ENCODE measurements around the gene SRGAP3. TPM values are rescaled to one million over a fixed set of nuclear protein-coding genes. Genes with fewer than 3 reads are reported as not detected.

SRGAP3 gene
- total RNA-seq, 2 experiments from 2014 or later = 1.2 to 1.3 TPM

GRCh38 chr3:9080163-9080562 is 169.3 kb downstream of the SRGAP3 start:
- H3K4me1 Mint-ChIP-seq = peaks cover 6% of the 10 kb centered on the region
- no peak for DNase-seq
- no peak overlapping the region for H3K4me3 Mint-ChIP-seq
- no peak overlapping the region for H3K27ac Mint-ChIP-seq
- no peaks in the 10 kb centered on the region for H3K36me3 Mint-ChIP-seq
- H3K27me3 Mint-ChIP-seq = no peaks in the 10 kb centered on the region
- H3K9me3 Mint-ChIP-seq = no peaks in the 10 kb centered on the region

- Mint-ChIP-seq H3K27ac (no peak overlapping the region), H3K36me3 (no peaks in the 10 kb centered on the region), H3K27me3 (no peaks in the 10 kb centered on the region), H3K4me1 (peaks cover 6% of the 10 kb centered on the region), H3K9me3 (no peaks in the 10 kb centered on the region), H3K4me3 (no peak overlapping the region)
- DNase-seq = no peak
Observed at GRCh38 chr3:9079676-9080075, 169.8 kb downstream of the SRGAP3 start.

GRCh38 chr3:9078561-9079240 is 170.7 kb downstream of the SRGAP3 start:
- Mint-ChIP-seq H3K4me3 (no peak overlapping the region), H3K27me3 (no peaks in the 10 kb centered on the region), H3K9me3 (no peaks in the 10 kb centered on the region), H3K4me1 (peaks cover 6% of the 10 kb centered on the region), H3K27ac (no peak overlapping the region), H3K36me3 (no peaks in the 10 kb centered on the region)
- DNase-seq = no peak

GRCh38 chr3:9077029-9077428 is 172.4 kb downstream of the SRGAP3 start:
- H3K4me3 Mint-ChIP-seq = no peak overlapping the region
- no peak overlapping the region for H3K27ac Mint-ChIP-seq
- DNase-seq = no peak
- H3K4me1 Mint-ChIP-seq = peaks cover 6% of the 10 kb centered on the region
- H3K27me3 Mint-ChIP-seq = no peaks in the 10 kb centered on the region
- H3K9me3 Mint-ChIP-seq = no peaks in the 10 kb centered on the region
- no peaks in the 10 kb centered on the region for H3K36me3 Mint-ChIP-seq

- Mint-ChIP-seq H3K4me3 (no peak overlapping the region), H3K4me1 (peaks cover 6% of the 10 kb centered on the region), H3K36me3 (no peaks in the 10 kb centered on the region), H3K27ac (no peak overlapping the region), H3K9me3 (no peaks in the 10 kb centered on the region), H3K27me3 (no peaks in the 10 kb centered on the region)
- no peak for DNase-seq
Observed at GRCh38 chr3:9075762-9076161, 173.7 kb downstream of the SRGAP3 start.

GRCh38 chr3:9074079-9074478 is 175.4 kb downstream of the SRGAP3 start:
- DNase-seq = no peak
- H3K27me3 Mint-ChIP-seq = no peaks in the 10 kb centered on the region
- no peaks in the 10 kb centered on the region for H3K4me1 Mint-ChIP-seq
- H3K36me3 Mint-ChIP-seq = no peaks in the 10 kb centered on the region
- H3K9me3 Mint-ChIP-seq = no peaks in the 10 kb centered on the region
- H3K4me3 Mint-ChIP-seq = no peak overlapping the region
- no peak overlapping the region for H3K27ac Mint-ChIP-seq

GRCh38 chr3:9072667-9073009 is 176.8 kb downstream of the SRGAP3 start:
- H3K4me1 Mint-ChIP-seq = no peaks in the 10 kb centered on the region
- no peak for DNase-seq
- no peak overlapping the region for H3K27ac Mint-ChIP-seq
- no peaks in the 10 kb centered on the region for H3K9me3 Mint-ChIP-seq
- no peak overlapping the region for H3K4me3 Mint-ChIP-seq
- H3K36me3 Mint-ChIP-seq = no peaks in the 10 kb centered on the region
- H3K27me3 Mint-ChIP-seq = no peaks in the 10 kb centered on the region

- Mint-ChIP-seq H3K4me3 (no peak overlapping the region), H3K4me1 (no peaks in the 10 kb centered on the region), H3K27ac (no peak overlapping the region), H3K27me3 (no peaks in the 10 kb centered on the region), H3K9me3 (no peaks in the 10 kb centered on the region), H3K36me3 (no peaks in the 10 kb centered on the region)
- DNase-seq = no peak
Observed at GRCh38 chr3:9071936-9072666, 177.3 kb downstream of the SRGAP3 start.

- H3K27me3 Mint-ChIP-seq = no peaks in the 10 kb centered on the region
- H3K4me3 Mint-ChIP-seq = no peak overlapping the region
- no peaks in the 10 kb centered on the region for H3K9me3 Mint-ChIP-seq
- no peak overlapping the region for H3K27ac Mint-ChIP-seq
- H3K4me1 Mint-ChIP-seq = no peaks in the 10 kb centered on the region
- no peak for DNase-seq
- H3K36me3 Mint-ChIP-seq = no peaks in the 10 kb centered on the region
Observed at GRCh38 chr3:9070961-9071360, 178.5 kb downstream of the SRGAP3 start.

- Mint-ChIP-seq H3K27me3 (no peaks in the 10 kb centered on the region), H3K9me3 (no peaks in the 10 kb centered on the region), H3K4me3 (no peak overlapping the region), H3K36me3 (no peaks in the 10 kb centered on the region), H3K27ac (no peak overlapping the region), H3K4me1 (no peaks in the 10 kb centered on the region)
- no peak for DNase-seq
Observed at GRCh38 chr3:9069971-9070370, 179.5 kb downstream of the SRGAP3 start.

GRCh38 chr3:9068051-9068450 is 181.4 kb downstream of the SRGAP3 start:
- H3K9me3 Mint-ChIP-seq = no peaks in the 10 kb centered on the region
- H3K27ac Mint-ChIP-seq = no peak overlapping the region
- no peaks in the 10 kb centered on the region for H3K27me3 Mint-ChIP-seq
- H3K4me3 Mint-ChIP-seq = no peak overlapping the region
- no peaks in the 10 kb centered on the region for H3K4me1 Mint-ChIP-seq
- H3K36me3 Mint-ChIP-seq = peaks cover 3% of the 10 kb centered on the region
- DNase-seq = no peak

GRCh38 chr3:9067352-9067975 is 182.0 kb downstream of the SRGAP3 start:
- DNase-seq = no peak
- H3K4me3 Mint-ChIP-seq = no peak overlapping the region
- peaks cover 5% of the 10 kb centered on the region for H3K36me3 Mint-ChIP-seq
- H3K9me3 Mint-ChIP-seq = peaks cover 4% of the 10 kb centered on the region
- H3K27me3 Mint-ChIP-seq = no peaks in the 10 kb centered on the region
- H3K27ac Mint-ChIP-seq = no peak overlapping the region
- H3K4me1 Mint-ChIP-seq = no peaks in the 10 kb centered on the region

GRCh38 chr3:9066775-9067174 is 182.7 kb downstream of the SRGAP3 start:
- H3K4me1 Mint-ChIP-seq = no peaks in the 10 kb centered on the region
- H3K4me3 Mint-ChIP-seq = no peak overlapping the region
- DNase-seq = no peak
- peaks cover 6% of the 10 kb centered on the region for H3K9me3 Mint-ChIP-seq
- H3K27me3 Mint-ChIP-seq = no peaks in the 10 kb centered on the region
- H3K36me3 Mint-ChIP-seq = peaks cover 7% of the 10 kb centered on the region
- H3K27ac Mint-ChIP-seq = no peak overlapping the region

GRCh38 chr3:9066141-9066540 is 183.3 kb downstream of the SRGAP3 start:
- Mint-ChIP-seq H3K36me3 (peaks cover 7% of the 10 kb centered on the region), H3K4me1 (no peaks in the 10 kb centered on the region), H3K4me3 (no peak overlapping the region), H3K27ac (no peak overlapping the region), H3K9me3 (peaks cover 6% of the 10 kb centered on the region), H3K27me3 (no peaks in the 10 kb centered on the region)
- DNase-seq = no peak

- Mint-ChIP-seq H3K36me3 (peaks cover 7% of the 10 kb centered on the region), H3K27me3 (no peaks in the 10 kb centered on the region), H3K4me3 (no peak overlapping the region), H3K4me1 (no peaks in the 10 kb centered on the region), H3K9me3 (peaks cover 6% of the 10 kb centered on the region), H3K27ac (no peak overlapping the region)
- DNase-seq = no peak
Observed at GRCh38 chr3:9064850-9065249, 184.6 kb downstream of the SRGAP3 start.

GRCh38 chr3:9064251-9064650 is 185.2 kb downstream of the SRGAP3 start:
- Mint-ChIP-seq H3K27me3 (no peaks in the 10 kb centered on the region), H3K36me3 (peaks cover 7% of the 10 kb centered on the region), H3K4me3 (no peak overlapping the region), H3K9me3 (peaks cover 6% of the 10 kb centered on the region), H3K4me1 (no peaks in the 10 kb centered on the region), H3K27ac (no peak overlapping the region)
- DNase-seq = no peak

Measured in activated naive CD8-positive, alpha-beta T cell treated with anti-CD3 and anti-CD28 coated beads for 36 hours (primary cell).